Omental fat pad (tissue), 4 donors: ENCODE measurements around the gene PDSS1. TPM values are rescaled to one million over a fixed set of nuclear protein-coding genes. Genes with fewer than 3 reads are reported as not detected.

Source experiments
- ATAC-seq: fragments of 150-250 bp; one replicate; pipeline ENCODE4 v1.9.1; 2016; ENCODE audit warnings: mild to moderate bottlenecking, moderate library complexity; ENCODE audit not compliant: low FRiP score
- DNase-seq: peaks from one replicate; pipeline ENCODE4 v3.0.0-alpha.2; 2019; ENCODE audit warnings: low spot score
- CTCF ChIP-seq, 3 donors: fragments of 450-650 bp; IDR thresholded peaks; one replicate each; pipeline ENCODE4 v1.5.1; 2016 to 2017; ENCODE audit warnings: antibody characterized with exemption in 3 of 3, mild to moderate bottlenecking in 3 of 3, moderate library complexity in 2 of 3
- total RNA-seq, 4 donors: library from RNA; depleted of rRNA; stranded (reverse); fragments of >200 nt; gene quantifications; one replicate each; pipeline ENCODE4 v1.1.0, GENCODE V29; 2016

The PDSS1 gene
- total RNA-seq, 4 donors from 2014 or later, result 4.5 to 14.8 (median 5.0) TPM

GRCh38 chr10:26739071-26739631, 41.6 kb downstream of the PDSS1 start:
- ATAC-seq, result no peak
- TF ChIP-seq CTCF (IDR thresholded peaks at IDR 0.05), result no peak
- no peak for DNase-seq

- no peak for ATAC-seq
- no peak for DNase-seq
- no peak for TF ChIP-seq CTCF (IDR thresholded peaks at IDR 0.05)
These were observed 43.9 kb downstream of the PDSS1 start for GRCh38 chr10:26741368-26741767.

- TF ChIP-seq CTCF (IDR thresholded peaks at IDR 0.05), result no peak
- DNase-seq (no peak), ATAC-seq (no peak)
These were observed 45.6 kb downstream of the PDSS1 start for GRCh38 chr10:26743091-26743490.

GRCh38 chr10:26743841-26744240, 46.3 kb downstream of the PDSS1 start:
- DNase-seq (no peak), ATAC-seq (no peak)
- TF ChIP-seq CTCF (IDR thresholded peaks at IDR 0.05), result no peak

GRCh38 chr10:26746061-26746460, 48.6 kb downstream of the PDSS1 start:
- ATAC-seq (no peak), DNase-seq (no peak)
- no peak for TF ChIP-seq CTCF (IDR thresholded peaks at IDR 0.05)

GRCh38 chr10:26755443-26755903, 58.0 kb downstream of the PDSS1 start:
- no peak for ATAC-seq
- no peak for DNase-seq
- no peak for TF ChIP-seq CTCF (IDR thresholded peaks at IDR 0.05)

- no peak for TF ChIP-seq CTCF (IDR thresholded peaks at IDR 0.05)
- ATAC-seq (no peak), DNase-seq (no peak)
These were observed 61.5 kb downstream of the PDSS1 start for GRCh38 chr10:26759008-26759407.
